ENCODE results near the gene PAPPA. TPM values are rescaled to one million over a fixed set of nuclear protein-coding genes. Genes with fewer than 3 reads are reported as not detected.

PAPPA gene
- total RNA-seq, 1 experiment from 2014 or later, result 0.22 TPM

- Mint-ChIP-seq H3K4me3 (no peak overlapping the region), H3K27ac (no peak overlapping the region), H3K36me3 (no peaks in the 10 kb centered on the region), H3K4me1 (no peaks in the 10 kb centered on the region), H3K27me3 (ENCODE audit: low read depth) (no peaks in the 10 kb centered on the region), H3K9me3 (no peaks in the 10 kb centered on the region)
- ATAC-seq, result 0 out of 2 replicates have a peak, but pooled peaks have one; percentile 28
- DNase-seq (ENCODE audit: low spot score), result no peak
- no peak for TF ChIP-seq NFATC4 (CRISPR knock-in tag; IDR thresholded peaks at IDR 0.05)
- no peak for TF ChIP-seq MXD4 (CRISPR knock-in tag; IDR thresholded peaks at IDR 0.05; ENCODE audit: borderline replicate concordance)
- no peak for TF ChIP-seq FOXK1 (CRISPR knock-in tag; IDR thresholded peaks at IDR 0.05)
- no peak for TF ChIP-seq GTF2I (CRISPR knock-in tag; conservative IDR thresholded peaks at IDR 0.05)
- no peak for TF ChIP-seq MAX (CRISPR knock-in tag; IDR thresholded peaks at IDR 0.05)
- TF ChIP-seq ESRRA (CRISPR knock-in tag; IDR thresholded peaks at IDR 0.05; ENCODE audit: borderline replicate concordance), result no peak
- TF ChIP-seq AR (CRISPR knock-in tag; IDR thresholded peaks at IDR 0.05), result no peak
- TF ChIP-seq ZNF416 (CRISPR knock-in tag; IDR thresholded peaks at IDR 0.05), result no peak
- TF ChIP-seq PRRX2 (CRISPR knock-in tag; IDR thresholded peaks at IDR 0.05), result no peak
- TF ChIP-seq ZBTB21 (CRISPR knock-in tag; IDR thresholded peaks at IDR 0.05; ENCODE audit: borderline replicate concordance), result no peak
- CTCF ChIA-PET, result no interaction called here
- POLR2A ChIA-PET, result no interaction called here
Observed at GRCh38 chr9:116377179-116377798, 223.7 kb downstream of the PAPPA start.

- no peak for DNase-seq (ENCODE audit: low spot score)
- H3K4me1 Mint-ChIP-seq, result no peaks in the 10 kb centered on the region
- H3K36me3 Mint-ChIP-seq, result no peaks in the 10 kb centered on the region
Observed at GRCh38 chr9:116378873-116379272, 225.3 kb downstream of the PAPPA start.

GRCh38 chr9:116379821-116380220, 226.2 kb downstream of the PAPPA start:
- H3K4me3 Mint-ChIP-seq, result no peak overlapping the region
- ChIA-PET CTCF (no interaction called here), POLR2A (no interaction called here)
- DNase-seq (ENCODE audit: low spot score), result no peak
- no peak for ATAC-seq
- H3K4me1 Mint-ChIP-seq, result no peaks in the 10 kb centered on the region
- no peaks in the 10 kb centered on the region for H3K36me3 Mint-ChIP-seq
- H3K9me3 Mint-ChIP-seq, result no peaks in the 10 kb centered on the region
- H3K27ac Mint-ChIP-seq, result no peak overlapping the region
- H3K27me3 Mint-ChIP-seq (ENCODE audit: low read depth), result no peaks in the 10 kb centered on the region
- TF ChIP-seq ZNF416 (CRISPR knock-in tag; IDR thresholded peaks at IDR 0.05) (no peak), GTF2I (CRISPR knock-in tag; conservative IDR thresholded peaks at IDR 0.05) (no peak), ZNF232 (CRISPR knock-in tag; IDR thresholded peaks at IDR 0.05) (no peak), ZSCAN18 (CRISPR knock-in tag; IDR thresholded peaks at IDR 0.05) (no peak), E2F5 (CRISPR knock-in tag; IDR thresholded peaks at IDR 0.05) (no peak), AFF4 (CRISPR knock-in tag; IDR thresholded peaks at IDR 0.05; ENCODE audit: borderline replicate concordance) (no peak), RELA (CRISPR knock-in tag; IDR thresholded peaks at IDR 0.05; ENCODE audit: borderline replicate concordance) (no peak), ESRRA (CRISPR knock-in tag; IDR thresholded peaks at IDR 0.05; ENCODE audit: borderline replicate concordance) (no peak), PREB (CRISPR knock-in tag; IDR thresholded peaks at IDR 0.05; ENCODE audit: borderline replicate concordance) (no peak), KAT7 (CRISPR knock-in tag; IDR thresholded peaks at IDR 0.05; ENCODE audit: borderline replicate concordance) (no peak), MAX (CRISPR knock-in tag; IDR thresholded peaks at IDR 0.05) (no peak)

More at GRCh38 chr9:116378873-116379272, 225.3 kb downstream of the PAPPA start:
- no peaks in the 10 kb centered on the region for H3K9me3 Mint-ChIP-seq
- H3K27ac Mint-ChIP-seq, result no peak overlapping the region
- no peak for ATAC-seq
- no peak for TF ChIP-seq IRF1 (CRISPR knock-in tag; IDR thresholded peaks at IDR 0.05)
- no peak overlapping the region for H3K4me3 Mint-ChIP-seq
- ChIA-PET POLR2A (no interaction called here), CTCF (no interaction called here)
- no peaks in the 10 kb centered on the region for H3K27me3 Mint-ChIP-seq (ENCODE audit: low read depth)

Data from WTC11 (cell line).